ENCODE data around the gene LRRK1. TPM values are rescaled to one million over a fixed set of nuclear protein-coding genes. Genes with fewer than 3 reads are reported as not detected.

LRRK1 gene
- total RNA-seq, 1 experiment from 2014 or later, result 7.0 TPM

DNA sequence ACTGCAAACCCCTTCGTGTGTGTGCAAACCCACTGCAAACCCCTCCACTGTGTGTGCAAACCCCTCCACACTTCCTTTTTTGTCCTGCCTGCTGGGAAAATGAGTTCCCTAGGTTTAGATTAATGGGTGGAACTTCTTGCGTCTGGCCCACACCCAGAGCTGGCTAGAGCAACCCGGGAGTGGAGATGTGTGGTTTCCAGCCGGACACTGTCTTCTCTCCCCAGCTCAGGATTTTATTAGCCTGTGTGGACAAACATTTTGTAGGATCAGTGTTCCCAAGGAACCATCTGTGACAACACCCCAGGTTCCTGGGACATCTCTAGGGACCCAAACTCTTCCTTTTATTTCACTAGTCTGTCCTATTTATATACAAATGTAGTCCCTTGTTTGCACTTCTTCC lies 9.6 kb upstream of the LRRK1 start:
- intact Hi-C loops (cut with micrococcal nuclease), result no loop called here
- no peaks in the 10 kb centered on the region for H3K9me3 ChIP-seq (ENCODE audit: low read length)
- peaks cover 90% of the 10 kb centered on the region for H3F3A ChIP-seq (ENCODE audit: low read length, unreplicated experiment)
- no peak overlapping the region for H3K27ac ChIP-seq (ENCODE audit: low read length)
- peaks cover 59% of the 10 kb centered on the region for H4K20me1 ChIP-seq (ENCODE audit: low read length)
- ChIA-PET POLR2A (ENCODE audit: unreplicated experiment) (no interaction called here), CTCF (no interaction called here)
- no peaks in the 10 kb centered on the region for H3K79me2 ChIP-seq (ENCODE audit: low read length)
- H3K4me3 ChIP-seq (ENCODE audit: low read length), result no peak overlapping the region
- H3K4me2 ChIP-seq (ENCODE audit: low read length), result no peak overlapping the region
- H3K9ac ChIP-seq (ENCODE audit: low read length), result no peak overlapping the region
- TF ChIP-seq EZH2phosphoT487 (IDR thresholded peaks at IDR 0.05; ENCODE audit: borderline replicate concordance, low read length) (no peak), EZH2 (IDR thresholded peaks at IDR 0.05; ENCODE audit: low read length, unreplicated experiment) (no peak)
- TF ChIP-seq, protein P1, sequence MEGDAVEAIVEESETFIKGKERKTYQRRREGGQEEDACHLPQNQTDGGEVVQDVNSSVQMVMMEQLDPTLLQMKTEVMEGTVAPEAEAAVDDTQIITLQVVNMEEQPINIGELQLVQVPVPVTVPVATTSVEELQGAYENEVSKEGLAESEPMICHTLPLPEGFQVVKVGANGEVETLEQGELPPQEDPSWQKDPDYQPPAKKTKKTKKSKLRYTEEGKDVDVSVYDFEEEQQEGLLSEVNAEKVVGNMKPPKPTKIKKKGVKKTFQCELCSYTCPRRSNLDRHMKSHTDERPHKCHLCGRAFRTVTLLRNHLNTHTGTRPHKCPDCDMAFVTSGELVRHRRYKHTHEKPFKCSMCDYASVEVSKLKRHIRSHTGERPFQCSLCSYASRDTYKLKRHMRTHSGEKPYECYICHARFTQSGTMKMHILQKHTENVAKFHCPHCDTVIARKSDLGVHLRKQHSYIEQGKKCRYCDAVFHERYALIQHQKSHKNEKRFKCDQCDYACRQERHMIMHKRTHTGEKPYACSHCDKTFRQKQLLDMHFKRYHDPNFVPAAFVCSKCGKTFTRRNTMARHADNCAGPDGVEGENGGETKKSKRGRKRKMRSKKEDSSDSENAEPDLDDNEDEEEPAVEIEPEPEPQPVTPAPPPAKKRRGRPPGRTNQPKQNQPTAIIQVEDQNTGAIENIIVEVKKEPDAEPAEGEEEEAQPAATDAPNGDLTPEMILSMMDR (conservative IDR thresholded peaks at IDR 0.05; ENCODE audit: low read depth, low read length), result no peak
- no peaks in the 10 kb centered on the region for H3K27me3 ChIP-seq (ENCODE audit: low read length)
- H3K9me2 ChIP-seq (replicated peaks; ENCODE audit: low read length), result no peaks in the 10 kb centered on the region
- no peak for DNase-seq
- H3K36me3 ChIP-seq (ENCODE audit: low read depth, low read length), result peaks cover 90% of the 10 kb centered on the region
- peaks cover 5% of the 10 kb centered on the region; the same call in 1 of the 2 replicates for H3K4me1 ChIP-seq (ENCODE audit: insufficient read depth, low read length)
- BruUV-seq (replicated peaks), result no TSS peak
- ATAC-seq, result no peak
- H2AFZ ChIP-seq (ENCODE audit: low read length), result no peak overlapping the region

- intact Hi-C loops (cut with micrococcal nuclease), result no loop called here
These were observed 8.9 kb upstream of the LRRK1 start for GRCh38 chr15:100909989-100910955.

More at GRCh38 chr15:100909989-100910955, 8.9 kb upstream of the LRRK1 start:
- Histone ChIP-seq H3K4me1 (ENCODE audit: insufficient read depth, low read length) (peaks cover 11% of the 10 kb centered on the region; the same call in 1 of the 2 replicates), H3K27ac (ENCODE audit: low read length) (no peak overlapping the region), H3F3A (ENCODE audit: low read length, unreplicated experiment) (peaks cover 90% of the 10 kb centered on the region), H3K79me2 (ENCODE audit: low read length) (no peaks in the 10 kb centered on the region), H3K9me2 (replicated peaks; ENCODE audit: low read length) (no peaks in the 10 kb centered on the region), H3K27me3 (ENCODE audit: low read length) (no peaks in the 10 kb centered on the region), H3K36me3 (ENCODE audit: low read depth, low read length) (peaks cover 88% of the 10 kb centered on the region), H2AFZ (ENCODE audit: low read length) (no peak overlapping the region), H3K9ac (ENCODE audit: low read length) (no peak overlapping the region), H4K20me1 (ENCODE audit: low read length) (peaks cover 56% of the 10 kb centered on the region), H3K4me3 (ENCODE audit: low read length) (no peak overlapping the region), H3K4me2 (ENCODE audit: low read length) (no peak overlapping the region), H3K9me3 (ENCODE audit: low read length) (no peaks in the 10 kb centered on the region)
- TF ChIP-seq, protein P1 (conservative IDR thresholded peaks at IDR 0.05; ENCODE audit: low read depth, low read length), result peak; percentile 37; the same call in 1 of the 2 replicates
- no peak for TF ChIP-seq EZH2 (IDR thresholded peaks at IDR 0.05; ENCODE audit: low read length, unreplicated experiment)
- peak; percentile 24 for DNase-seq
- ChIA-PET CTCF (no interaction called here), POLR2A (ENCODE audit: unreplicated experiment) (no interaction called here)
- BruUV-seq (replicated peaks), result no TSS peak
- no peak for ATAC-seq
